ENCODE results near the gene MTRF1.
"Not testable (repeated sequence)": the region's sequence is repeated elsewhere in the genome, so short reads cannot be mapped to it uniquely, and the experiment has no call there.

Gene MTRF1

DNA sequence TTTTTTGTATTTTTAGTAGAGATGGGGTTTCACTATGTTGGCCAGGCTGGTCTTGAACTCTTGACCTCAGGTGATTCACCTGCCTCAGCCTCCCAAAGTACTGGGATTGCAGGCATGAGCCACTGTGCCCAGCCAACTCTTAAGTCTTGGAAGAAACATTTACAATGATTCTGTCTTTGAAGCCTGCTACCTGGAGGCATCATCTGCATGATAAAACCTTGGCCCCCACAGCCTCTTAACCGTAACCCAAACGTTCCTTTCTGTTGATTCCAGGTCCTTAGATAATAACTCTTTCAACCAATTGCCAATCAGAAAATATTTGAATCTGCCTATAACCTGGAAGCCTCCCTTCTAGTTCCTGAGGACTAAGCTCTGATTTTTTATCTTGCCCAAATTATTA is 15.8 kb upstream of the MTRF1 start:
- DNase-seq, result not testable (repeated sequence)

DNA sequence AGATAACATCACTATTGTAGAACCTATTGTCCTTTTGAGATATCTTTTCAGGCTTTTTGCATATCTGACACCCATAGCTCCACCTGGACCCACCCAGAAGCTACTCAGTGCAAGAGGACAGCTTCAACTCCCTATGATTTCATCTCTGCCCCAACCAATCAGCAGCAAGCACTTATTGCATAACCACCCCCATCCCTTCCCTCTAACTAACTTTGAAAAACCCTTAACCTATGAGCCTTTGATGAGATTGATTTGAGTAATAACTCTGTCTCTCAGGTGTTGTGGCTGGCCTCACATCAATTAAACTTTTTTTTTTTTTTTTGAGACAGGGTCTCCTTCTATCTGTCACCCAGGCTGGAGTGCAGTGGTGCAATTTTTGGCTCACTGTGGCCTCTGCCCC is 13.4 kb upstream of the MTRF1 start:
- no peak for DNase-seq

DNA sequence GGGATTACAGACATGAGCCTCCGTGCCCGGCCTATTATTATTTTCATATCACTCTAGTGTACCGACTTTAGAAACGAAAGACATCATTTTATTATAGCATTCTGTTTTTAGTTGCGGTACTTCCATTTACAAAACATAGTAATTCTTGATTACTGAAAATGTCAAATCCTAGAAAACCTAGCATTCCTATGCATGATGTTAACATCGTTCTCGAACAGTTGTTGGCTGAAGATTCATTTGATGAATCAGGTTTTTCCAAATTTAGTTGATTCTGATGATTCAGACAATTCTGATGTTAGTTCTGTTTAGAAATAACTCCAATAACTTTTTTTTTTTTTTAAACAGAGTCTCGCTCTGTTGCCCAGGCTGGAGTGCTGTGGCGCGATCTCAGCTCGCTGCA is 11.5 kb upstream of the MTRF1 start:
- DNase-seq, result no peak

DNA sequence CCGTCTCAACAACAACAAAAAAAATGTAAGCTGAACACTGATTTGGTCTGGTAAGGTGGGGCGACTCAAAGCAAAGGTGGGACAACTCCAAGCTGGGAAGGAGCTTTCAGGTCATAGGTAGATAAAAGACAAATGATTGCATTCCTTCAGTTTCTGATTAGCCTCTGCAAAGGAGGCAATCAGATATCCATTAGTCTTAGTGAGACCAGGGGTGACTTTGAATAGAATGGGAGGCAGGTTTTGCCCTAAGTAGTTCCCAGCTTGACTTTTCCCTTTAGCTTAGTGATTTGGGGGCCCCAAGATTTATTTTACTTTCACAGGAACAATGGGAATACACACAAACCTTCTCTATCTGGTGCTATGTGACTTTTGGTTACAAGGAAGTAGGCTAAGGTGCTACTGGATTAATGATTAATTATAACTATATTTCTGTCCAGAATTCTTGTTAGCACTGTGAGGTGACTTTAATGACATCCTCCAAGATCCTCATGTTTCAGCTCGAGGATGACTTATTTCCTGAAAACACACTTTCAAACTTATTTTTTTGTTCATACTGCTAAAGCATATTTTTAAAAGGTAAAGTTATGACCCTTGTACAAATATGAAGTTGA is 10.6 kb upstream of the MTRF1 start:
- no peak for DNase-seq

DNA sequence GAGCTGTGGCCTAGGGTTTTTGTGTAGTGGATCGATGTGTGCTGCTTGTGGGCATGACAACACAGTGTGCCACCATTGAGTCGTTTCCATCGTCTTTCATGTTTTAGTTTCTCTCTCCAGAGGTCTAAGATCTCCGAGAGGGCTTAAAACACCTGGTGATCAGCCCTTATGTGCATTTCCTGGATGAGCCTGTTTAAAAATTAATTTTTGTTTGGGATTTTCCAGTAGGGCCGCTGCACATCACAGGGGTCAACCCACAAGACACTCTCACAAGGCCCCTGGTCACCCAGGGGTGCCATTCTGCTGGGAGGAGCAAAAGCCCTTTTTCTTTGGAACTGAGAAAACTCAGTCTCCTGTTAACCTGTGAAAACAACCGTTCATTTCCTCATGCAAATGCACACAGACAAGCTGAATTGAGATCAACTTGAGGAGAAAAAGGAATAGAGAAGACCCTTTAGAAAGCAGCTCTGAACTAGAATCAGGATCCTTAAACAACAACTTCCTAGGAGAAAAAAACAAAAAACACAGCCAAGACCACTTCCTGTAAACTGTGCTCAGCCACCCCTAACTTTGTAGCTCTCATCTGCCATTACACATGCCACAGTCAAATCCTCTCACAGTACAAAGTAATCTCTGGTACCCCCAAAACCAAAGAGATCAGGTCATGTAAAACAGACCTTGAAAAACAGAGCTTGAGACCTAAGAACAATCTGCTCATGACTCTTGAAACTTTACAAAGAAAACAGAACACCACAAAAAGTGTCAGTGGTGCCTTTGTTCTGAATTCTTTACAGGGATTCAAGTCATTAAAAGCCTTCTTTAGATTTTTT is 8.3 kb upstream of the MTRF1 start:
- peak; percentile 22 for DNase-seq

DNA sequence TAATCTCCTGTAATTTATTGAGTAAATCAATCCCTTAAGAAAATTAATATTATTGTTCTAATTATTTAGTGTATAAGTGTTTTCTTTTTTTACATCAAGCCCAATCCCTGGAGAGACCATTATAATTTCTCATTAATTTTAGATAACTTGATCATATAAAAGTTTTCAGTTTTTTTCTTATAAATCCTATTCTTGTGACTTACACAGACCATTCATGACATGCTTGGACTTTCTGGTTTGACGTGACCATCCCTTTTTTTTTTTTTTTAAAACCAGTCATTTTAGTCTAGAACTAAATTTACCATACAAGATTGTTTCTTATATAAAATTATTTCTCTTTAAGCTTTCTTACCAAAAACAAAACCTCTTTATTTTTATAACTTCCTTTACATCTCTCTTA is 5.4 kb upstream of the MTRF1 start:
- DNase-seq, result no peak

DNA sequence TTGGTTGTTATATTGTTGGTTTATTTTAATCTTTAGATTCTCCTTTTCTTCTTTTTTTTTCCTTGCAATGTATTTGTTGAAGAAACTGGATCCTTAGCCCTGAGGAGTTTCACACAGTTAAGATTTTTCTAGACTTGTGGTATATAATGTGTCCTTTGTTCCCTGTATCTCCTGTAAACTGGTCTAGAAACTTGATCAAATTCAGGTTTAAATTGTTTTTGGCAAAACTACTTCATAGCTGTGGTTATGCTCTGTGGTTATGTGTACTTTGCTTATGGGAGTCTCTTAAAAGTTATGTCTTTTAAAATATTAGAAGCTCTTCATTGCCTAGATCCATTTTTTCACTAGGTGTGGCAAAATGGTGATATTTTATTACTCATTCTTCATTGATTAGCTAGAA is 3.7 kb upstream of the MTRF1 start:
- DNase-seq, result no peak

DNA sequence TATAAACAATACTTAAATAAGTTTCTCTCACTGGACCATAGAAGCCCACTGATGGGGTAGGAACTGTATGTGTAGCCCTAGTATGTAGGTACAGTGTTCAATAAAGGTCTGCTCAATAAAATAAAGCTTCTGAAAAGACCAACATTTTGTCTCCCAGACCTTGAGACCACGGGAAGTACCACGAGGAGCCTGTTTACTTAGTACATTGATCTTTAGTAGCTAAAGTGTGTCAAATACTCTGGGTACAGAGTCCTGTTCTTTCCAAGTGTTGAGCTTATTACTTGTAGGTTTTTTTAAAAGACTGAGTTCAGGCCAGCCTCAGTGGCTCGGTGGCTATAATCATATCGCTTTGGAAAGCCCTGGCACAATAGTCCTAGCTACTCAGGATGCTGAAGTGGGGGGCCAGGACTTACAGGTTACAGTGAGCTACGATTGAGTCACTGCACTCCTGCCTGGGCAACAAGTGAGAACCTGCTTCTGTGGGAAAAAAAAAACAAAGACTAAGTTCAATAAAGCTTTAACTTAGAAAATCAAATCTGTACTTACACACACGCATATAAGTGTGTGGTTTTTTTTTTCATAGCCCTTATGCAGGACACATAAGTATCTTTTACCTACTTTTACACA is 3.4 kb downstream of the MTRF1 start:
- DNase-seq, result no peak

DNA sequence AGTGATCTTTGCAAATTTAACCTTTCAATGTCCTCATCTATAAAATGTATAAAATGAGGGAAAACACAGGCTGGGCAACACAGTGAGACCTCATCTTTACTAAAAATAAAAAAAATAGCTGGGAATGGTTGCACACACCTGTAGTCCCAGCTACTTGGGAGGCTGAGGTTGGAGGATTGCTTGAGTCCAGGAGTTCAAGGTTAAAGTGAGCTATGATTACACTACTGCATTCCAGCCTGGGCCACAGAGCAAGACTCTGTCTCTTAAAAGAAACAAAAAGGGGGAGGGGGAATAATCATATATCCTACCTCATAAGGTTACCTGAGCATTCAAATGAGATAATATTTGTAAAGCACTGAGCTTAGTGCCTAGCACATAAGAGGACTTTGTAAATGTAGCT is 5.8 kb downstream of the MTRF1 start:
- DNase-seq, result no peak

DNA sequence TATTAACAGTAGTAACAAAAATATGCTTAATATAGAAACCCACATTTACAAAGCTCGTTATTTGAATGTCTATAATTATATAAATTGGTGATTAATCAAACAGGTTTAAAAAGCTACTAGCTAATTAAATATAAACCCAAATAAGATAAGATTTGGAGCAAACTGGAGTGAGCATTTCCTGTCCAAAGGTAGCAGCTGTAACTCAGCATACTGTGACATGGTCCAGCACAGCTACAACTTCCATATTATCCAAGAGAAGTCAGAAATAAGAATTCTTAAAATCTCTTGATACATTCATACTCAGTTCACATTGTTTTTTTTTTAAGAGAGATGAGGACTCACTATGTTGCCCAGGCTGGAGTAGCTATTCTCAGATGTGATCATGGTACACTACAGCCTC is 8.5 kb downstream of the MTRF1 start:
- DNase-seq, result no peak

DNA sequence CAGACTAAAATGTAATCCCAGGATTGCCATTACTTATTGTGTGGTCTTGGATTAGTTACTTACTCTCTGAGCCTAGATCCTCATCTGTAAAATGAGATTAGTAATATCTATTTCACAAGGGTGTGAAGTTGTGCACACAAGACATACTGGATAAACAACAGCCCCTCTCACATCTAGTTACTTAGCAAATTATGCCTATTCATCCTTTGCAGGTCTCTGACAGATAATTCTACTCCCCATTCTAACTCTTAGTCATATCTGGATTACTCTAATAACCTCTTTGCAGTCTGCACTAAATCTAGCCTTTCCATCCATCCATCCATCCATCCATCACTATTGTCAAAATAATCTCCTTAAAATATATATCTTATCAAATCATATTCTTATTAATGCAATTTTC is 12.4 kb downstream of the MTRF1 start:
- DNase-seq, result no peak

DNA sequence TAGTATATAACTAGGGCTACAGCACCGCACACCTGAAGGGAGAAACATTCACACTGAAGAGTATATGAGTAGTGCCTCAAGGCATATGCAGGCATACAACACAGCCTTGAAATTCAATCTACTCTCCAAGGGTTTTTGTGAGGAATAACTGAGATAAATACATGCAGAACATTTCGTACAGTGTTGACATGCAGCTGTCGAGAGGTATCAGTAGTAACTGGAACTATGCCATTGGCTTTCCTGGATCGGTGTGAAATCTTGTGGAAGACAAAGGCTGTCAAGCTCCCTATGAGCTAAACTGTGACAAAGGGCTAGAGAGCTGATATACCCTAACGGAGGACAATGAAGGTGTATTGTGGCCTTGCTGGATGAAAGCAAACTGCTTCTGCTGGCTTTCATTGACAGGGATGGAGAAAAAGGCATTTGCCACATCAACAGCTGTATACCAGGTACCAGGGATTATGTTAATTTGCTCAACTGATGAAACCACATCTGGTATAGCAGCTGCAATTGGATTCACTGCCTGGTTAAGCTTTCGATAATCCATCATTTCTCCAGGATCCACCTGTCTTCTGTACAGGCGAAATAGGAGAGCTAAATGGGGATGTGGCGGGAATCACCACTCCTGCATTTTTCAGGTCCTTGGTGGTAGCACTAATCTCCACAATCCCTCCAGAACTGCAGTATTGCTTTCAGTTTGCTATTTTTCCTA is 16.3 kb downstream of the MTRF1 start:
- DNase-seq, result no peak

DNA sequence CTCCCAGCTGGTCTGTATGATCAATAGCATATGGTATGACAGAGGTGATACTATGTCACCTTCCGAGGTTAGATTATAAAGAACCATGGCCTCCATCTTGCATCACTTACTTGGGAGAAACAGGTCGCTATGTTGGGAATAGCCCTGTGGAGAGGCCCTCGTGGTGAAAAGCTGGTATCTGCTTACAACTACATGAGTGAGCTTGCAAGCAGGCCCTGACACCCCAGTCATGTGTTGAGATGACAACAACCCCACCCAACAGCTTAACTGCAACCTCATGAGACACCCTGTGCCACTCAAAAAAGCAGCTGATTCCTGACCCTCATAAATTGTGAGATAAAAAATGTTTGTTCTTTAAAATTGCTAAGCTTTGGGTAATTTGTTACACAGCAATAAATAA is 18.8 kb downstream of the MTRF1 start:
- DNase-seq, result no peak

DNA sequence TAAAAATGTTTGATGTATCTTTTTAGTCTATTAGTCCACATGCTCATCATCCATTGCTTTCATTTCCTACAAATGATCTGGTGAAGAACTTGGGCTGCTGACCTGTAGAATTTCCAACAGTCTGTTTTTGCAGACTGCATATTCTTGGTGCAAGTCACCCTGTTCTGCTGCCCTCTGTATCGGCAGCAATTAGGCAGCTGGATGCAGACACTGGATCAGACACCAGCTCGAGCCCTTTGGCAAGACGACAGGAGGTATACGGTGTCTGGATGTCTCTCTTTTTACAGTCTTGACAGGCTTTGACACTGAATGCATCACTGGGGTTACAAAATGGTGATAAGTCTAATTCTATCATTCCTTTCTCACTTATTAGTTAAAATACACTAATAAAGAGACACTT is 21.8 kb downstream of the MTRF1 start:
- DNase-seq, result no peak

DNA sequence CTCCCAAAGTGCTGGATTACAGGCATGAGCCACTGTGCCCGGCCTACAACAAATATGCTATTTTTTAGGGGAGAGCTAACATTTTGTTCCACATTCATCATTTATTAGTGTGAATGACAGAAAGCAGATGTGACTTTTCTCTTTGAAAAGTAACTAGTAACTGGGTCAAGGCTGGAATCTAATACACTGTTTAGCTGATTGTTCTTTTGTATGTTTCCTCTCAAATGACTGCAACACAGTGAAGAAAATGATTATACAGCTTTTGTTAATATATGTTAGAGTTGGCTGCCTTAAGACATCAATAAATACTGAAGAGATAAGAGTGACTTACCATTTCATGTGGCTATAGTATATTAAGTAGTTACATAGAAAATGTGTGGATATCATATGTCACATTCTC is 27.0 kb downstream of the MTRF1 start:
- no peak for DNase-seq

DNA sequence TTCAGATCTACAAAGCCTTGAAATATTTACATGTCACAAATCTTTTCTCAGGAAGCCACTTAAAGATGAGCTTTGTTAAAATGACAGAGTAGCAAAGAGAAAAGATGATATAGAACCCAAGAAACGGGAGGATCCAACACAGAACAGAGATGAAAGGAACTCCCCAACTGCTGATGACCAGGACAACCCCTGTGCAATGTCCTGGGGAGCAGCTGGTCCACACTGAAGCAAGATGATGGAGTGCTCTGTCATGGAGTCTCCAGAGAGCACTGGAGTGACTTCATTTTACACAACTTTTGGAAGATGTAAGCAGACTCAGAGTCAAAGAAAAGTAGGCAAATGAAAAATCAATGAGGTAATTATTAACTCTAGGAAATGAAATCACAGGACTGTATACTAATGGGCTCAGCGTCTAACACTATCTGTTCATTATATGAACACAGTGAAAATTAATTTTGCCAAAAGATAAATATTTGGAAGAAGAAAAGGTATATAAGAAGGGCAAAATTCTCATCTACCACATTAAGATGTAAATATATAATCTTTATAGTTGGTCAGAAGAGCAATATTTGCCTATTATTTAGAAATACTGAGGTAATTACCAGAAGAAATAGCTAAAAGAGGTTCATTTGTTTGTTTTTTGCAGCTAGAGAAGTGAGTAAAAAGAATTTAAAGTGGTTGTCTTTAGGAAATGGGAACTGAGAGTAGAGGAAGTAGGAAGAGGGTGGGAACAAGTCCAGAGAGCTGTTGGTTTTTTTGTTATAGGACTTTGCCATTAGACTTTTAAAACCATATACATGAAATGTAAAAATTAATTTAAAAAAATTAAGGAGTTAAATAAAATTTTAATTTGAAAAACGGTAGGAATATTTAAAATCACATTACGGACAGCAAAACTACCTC is 30.5 kb downstream of the MTRF1 start:
- no peak for DNase-seq

DNA sequence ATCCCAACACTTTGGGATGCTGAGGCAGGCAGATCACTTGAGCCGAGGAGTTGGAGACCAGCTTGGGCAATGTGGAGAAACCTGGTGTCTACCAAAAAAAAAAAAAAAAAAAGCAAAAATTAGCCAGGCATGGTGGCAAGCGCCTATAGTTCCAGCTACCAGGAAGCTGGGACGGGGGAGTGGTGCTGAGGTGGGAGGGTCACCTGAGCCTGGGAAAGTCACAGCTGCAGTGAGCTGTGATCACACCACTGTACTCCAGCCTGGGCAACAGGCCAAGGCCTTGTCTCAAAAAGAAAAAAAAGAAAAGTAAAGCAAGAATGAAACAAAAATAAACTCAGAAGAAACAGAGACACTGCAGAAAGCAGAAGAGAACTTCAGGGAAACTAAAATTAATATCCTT is 31.6 kb downstream of the MTRF1 start:
- no peak for DNase-seq

DNA sequence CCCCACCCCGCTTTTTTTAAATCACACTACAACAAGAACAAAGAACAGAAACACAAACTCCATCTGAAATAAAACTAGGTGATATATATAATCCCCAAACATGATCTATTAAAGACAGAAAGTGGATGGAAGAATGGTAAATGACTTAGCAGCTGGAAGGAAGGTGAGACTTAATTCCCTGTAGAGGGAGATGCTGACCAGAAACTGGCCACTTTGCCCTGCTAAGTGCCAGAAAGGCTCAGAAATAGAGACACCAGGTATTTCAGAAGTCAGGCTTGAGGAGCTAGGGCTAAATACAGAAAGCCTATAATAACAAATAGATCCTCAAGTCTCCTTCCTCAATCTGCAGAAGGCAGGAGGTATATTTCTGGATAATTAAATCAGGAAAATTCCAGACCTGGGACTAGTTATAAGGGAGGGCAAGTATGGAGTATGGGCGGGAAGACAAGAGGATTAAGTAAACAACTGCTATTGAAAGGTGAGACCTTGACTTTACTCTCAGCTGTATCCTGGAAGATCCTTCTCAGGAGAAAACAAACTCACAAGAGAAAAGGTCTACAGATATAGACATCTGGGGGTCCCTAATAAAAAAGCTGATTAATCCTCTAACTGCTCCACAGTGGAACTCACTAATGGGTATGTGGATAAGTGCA is 32.2 kb downstream of the MTRF1 start:
- DNase-seq, result no peak

DNA sequence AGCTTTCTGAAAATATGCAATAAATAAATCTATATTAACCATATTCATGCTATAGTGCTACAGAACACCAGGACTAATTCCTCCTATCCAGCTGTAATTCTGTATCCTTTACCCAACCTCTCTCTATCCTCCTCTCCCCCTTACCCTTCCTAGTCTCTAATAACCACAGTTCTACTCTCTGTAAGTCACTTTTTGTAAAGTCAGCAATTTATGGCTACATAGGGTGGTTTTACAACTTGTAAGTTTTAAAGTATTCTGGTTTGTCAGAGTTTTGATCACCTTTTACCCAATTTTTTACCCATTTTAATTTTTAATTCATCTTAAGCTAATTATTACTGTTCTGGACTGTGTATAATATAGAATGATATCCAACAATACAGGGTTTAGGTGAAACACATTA is 34.0 kb downstream of the MTRF1 start:
- no peak for DNase-seq

DNA sequence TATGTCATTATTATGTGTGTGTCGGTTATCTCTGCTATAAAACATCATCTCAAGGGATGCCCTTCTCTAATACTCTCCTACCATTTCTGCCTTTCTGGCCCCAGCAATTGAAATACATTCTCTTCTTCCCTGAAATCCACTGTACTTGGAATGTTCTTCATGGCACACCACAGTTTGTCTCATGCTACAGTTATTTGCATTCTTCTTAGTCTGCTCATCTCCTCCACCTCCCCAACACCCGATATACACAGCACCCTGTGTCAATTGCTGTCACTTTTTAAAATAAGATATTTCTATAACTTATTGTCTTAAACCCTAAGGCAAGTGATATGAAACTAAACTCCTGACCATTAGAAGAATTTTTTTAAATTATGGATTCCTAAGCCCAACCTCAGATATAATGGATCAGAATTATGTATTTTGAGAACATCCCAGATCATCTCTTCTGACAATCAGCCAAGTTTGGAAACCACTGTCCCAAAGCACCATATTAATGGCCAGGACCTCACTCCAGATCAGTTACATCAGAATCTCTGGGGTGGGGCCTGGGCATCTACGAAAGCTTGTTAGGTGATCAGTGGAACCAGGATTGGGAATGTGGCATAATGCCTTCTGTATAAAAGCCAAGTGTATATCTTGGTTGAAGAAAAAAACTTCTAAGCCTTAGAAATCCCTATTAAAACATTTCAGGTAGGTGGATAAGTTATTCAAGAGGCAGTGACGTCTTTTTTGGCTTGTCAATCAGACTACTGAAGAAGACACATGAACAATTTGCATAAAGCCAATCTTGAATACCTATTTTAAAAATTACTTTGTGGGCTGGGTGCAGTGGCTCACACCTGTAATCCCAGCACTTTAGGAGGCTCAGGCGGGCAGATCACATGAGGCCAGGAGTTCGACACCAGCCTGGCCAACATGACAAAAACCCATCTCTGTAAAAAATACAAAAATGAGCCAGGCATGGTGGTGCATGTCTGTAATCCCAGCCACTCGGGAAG is 39.0 kb downstream of the MTRF1 start:
- DNase-seq, result no peak

Measured in activated T-cell treated with anti-CD3 and anti-CD28 coated beads, Interleukin-2, amount 50 U/mL, for 1 hour (primary cell).